ENCODE measurements around the gene RUNX2. TPM values are rescaled to one million over a fixed set of nuclear protein-coding genes. Genes with fewer than 3 reads are reported as not detected.

RUNX2 gene
- total and polyA plus RNA-seq, 4 donors: 0.09 to 1.5 (median 0.75) TPM

DNA sequence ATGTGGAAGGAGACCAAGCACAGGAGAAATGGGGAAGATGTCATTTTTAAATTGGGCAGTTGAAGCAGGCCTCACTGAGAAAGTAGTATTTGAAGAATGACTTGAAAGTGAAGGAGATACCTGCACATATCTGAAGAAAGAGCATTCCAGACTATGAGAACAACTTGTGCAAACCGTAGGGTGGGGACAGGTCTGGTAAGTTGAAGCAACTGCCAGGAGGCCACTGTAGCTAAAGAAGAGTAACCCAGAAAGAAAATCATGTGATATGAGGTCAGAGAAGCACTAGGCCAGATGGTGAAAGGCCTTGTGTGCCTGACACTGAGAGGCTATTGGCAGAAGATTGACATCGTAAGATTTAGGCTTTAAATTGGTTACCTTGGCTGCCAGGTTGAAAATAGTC, 54.3 kb downstream of the RUNX2 start (continued):
- TF ChIP-seq RXRA (IDR thresholded peaks at IDR 0.05) (no peak), YY1 (IDR thresholded peaks at IDR 0.05) (no peak), EGR1 (IDR thresholded peaks at IDR 0.05; ENCODE audit: low read depth in 2 of 2) (no peak), NR2F2 (IDR thresholded peaks at IDR 0.05) (no peak), FOXA2 (IDR thresholded peaks at IDR 0.05) (no peak), FOXA1 (IDR thresholded peaks at IDR 0.05) (no peak), HNF4A (conservative IDR thresholded peaks at IDR 0.05) (no peak), RAD21 (IDR thresholded peaks at IDR 0.05) (no peak)
- TF ChIP-seq, protein P1, sequence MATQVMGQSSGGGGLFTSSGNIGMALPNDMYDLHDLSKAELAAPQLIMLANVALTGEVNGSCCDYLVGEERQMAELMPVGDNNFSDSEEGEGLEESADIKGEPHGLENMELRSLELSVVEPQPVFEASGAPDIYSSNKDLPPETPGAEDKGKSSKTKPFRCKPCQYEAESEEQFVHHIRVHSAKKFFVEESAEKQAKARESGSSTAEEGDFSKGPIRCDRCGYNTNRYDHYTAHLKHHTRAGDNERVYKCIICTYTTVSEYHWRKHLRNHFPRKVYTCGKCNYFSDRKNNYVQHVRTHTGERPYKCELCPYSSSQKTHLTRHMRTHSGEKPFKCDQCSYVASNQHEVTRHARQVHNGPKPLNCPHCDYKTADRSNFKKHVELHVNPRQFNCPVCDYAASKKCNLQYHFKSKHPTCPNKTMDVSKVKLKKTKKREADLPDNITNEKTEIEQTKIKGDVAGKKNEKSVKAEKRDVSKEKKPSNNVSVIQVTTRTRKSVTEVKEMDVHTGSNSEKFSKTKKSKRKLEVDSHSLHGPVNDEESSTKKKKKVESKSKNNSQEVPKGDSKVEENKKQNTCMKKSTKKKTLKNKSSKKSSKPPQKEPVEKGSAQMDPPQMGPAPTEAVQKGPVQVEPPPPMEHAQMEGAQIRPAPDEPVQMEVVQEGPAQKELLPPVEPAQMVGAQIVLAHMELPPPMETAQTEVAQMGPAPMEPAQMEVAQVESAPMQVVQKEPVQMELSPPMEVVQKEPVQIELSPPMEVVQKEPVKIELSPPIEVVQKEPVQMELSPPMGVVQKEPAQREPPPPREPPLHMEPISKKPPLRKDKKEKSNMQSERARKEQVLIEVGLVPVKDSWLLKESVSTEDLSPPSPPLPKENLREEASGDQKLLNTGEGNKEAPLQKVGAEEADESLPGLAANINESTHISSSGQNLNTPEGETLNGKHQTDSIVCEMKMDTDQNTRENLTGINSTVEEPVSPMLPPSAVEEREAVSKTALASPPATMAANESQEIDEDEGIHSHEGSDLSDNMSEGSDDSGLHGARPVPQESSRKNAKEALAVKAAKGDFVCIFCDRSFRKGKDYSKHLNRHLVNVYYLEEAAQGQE (IDR thresholded peaks at IDR 0.05): no peak

DNA sequence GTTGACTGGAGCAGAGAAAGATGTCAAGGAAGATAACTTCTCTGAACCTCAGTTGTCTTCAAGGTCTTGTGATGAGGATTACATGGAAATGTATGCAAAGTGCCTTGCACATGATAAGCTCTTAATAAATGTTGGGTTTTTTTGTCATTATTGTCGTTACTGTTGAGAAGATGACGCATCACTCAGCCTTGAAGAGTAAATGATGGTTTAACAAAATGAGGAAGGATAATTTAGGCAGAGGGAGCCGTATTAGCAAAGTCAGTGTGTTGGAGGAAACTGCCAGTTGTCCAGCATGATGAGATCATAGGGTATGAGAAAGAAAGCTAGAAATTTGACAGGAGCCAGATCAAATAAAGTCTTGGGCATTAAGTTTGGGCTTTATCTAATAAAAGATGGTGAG, 58.4 kb downstream of the RUNX2 start:
- Histone ChIP-seq H3K4me3 (ENCODE audit: low read depth in 1 of 3, low read length in 3 of 3) (no peak overlapping the region), H3K36me3 (ENCODE audit: control insufficient read depth in 4 of 4, insufficient read depth in 3 of 4, low read depth in 1 of 4, low read length in 3 of 4) (no peaks in the 10 kb centered on the region), H3K9me3 (ENCODE audit: control insufficient read depth in 4 of 4, low read length in 3 of 4) (no peaks in the 10 kb centered on the region), H3K9ac (ENCODE audit: low read depth in 1 of 2, low read length in 2 of 2) (no peak overlapping the region), H3K4me1 (ENCODE audit: control insufficient read depth in 4 of 4, insufficient read depth in 4 of 4, low read length in 3 of 4) (no peaks in the 10 kb centered on the region), H3K27me3 (ENCODE audit: control insufficient read depth in 4 of 4, insufficient read depth in 4 of 4, low read length in 3 of 4) (no peaks in the 10 kb centered on the region), H3K27ac (ENCODE audit: low read depth in 1 of 2, low read length in 2 of 2) (no peak overlapping the region)
- no peak for TF ChIP-seq MAX (IDR thresholded peaks at IDR 0.05)
- no peak for TF ChIP-seq RXRA (IDR thresholded peaks at IDR 0.05)
- no peak for TF ChIP-seq GABPA (IDR thresholded peaks at IDR 0.05 in 1 of 2, conservative IDR thresholded peaks at IDR 0.05 in 1 of 2)
- no peak for TF ChIP-seq SP1 (IDR thresholded peaks at IDR 0.05)
- TF ChIP-seq HNF4G (IDR thresholded peaks at IDR 0.05): no peak
- no peak for TF ChIP-seq ZBTB33 (IDR thresholded peaks at IDR 0.05)
- no peak for TF ChIP-seq TAF1 (conservative IDR thresholded peaks at IDR 0.05)
- no peak for TF ChIP-seq JUND (IDR thresholded peaks at IDR 0.05)
- no peak for TF ChIP-seq RAD21 (IDR thresholded peaks at IDR 0.05)
- TF ChIP-seq NR2F2 (IDR thresholded peaks at IDR 0.05): no peak
- no peak for TF ChIP-seq EGR1 (IDR thresholded peaks at IDR 0.05; ENCODE audit: low read depth in 2 of 2)
- TF ChIP-seq FOXA2 (IDR thresholded peaks at IDR 0.05): no peak
- no peak for TF ChIP-seq ATF3 (IDR thresholded peaks at IDR 0.05)
- TF ChIP-seq CTCF (IDR thresholded peaks at IDR 0.05; ENCODE audit: low read depth, low read length, missing input control): no peak
- TF ChIP-seq HNF4A (conservative IDR thresholded peaks at IDR 0.05): no peak
- TF ChIP-seq, protein P1 (IDR thresholded peaks at IDR 0.05): no peak
- no peak for TF ChIP-seq FOXA1 (IDR thresholded peaks at IDR 0.05)
- no peak for TF ChIP-seq YY1 (IDR thresholded peaks at IDR 0.05)
- WGBS: 89% methylated on average over 3 of the region's 3 CpGs
- no peak for DNase-seq (ENCODE audit: low spot score)

Measured in liver (tissue), 9 donors.